HG03175 (cell line): ENCODE data around the gene PIAS1.
"Not testable (repeated sequence)": the region's sequence is repeated elsewhere in the genome, so short reads cannot be mapped to it uniquely, and the experiment has no call there.

ENCODE experiments used
- ATAC-seq: cut with Tn5 transposase; IDR thresholded peaks from one replicate; pipeline ENCODE4 v1.9.1; 2021; ENCODE audit warnings: mild to moderate bottlenecking, moderate library complexity; ENCODE audit not compliant: unreplicated experiment

Gene PIAS1

DNA sequence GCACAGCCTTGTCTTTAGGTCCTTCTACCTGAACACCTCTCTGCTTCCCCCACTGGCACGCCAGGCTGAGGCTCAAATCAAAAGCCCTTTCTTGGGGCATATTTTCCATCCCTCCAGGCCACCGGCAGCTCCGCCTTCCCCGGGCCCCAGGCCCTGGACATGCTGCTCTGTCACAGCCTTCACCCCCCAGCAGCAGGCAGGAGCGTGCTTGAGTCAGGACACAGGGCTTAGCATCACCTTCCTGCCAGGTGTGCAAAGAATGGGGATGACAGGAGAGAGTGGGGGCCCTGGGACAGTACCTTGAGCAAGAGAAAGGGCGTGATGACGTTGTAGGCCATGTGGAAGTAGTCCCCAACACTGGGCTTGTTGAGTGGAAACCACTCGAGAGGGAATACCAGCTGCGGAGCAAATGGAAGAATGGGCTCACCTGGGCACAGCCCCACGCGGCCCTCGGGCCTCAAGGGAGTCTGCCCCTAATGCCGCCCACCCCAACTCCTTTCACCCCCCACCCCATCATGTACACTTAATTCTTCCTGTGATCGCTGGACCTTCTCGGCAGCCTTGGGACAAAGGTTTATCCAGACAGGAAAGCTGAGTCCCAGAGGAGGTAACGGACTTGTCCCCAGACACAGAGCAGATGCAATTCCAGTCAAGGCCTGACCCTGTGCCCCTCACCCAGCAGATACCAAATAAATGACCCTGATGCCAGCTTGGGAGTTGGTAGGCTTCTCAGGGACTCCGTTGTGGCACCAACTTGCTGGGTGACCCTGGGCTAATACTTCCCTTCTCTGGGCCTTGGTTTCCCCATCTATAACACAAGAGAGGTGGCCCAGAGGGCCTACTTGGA lies 160.1 kb downstream of the PIAS1 start:
- ATAC-seq: no peak

DNA sequence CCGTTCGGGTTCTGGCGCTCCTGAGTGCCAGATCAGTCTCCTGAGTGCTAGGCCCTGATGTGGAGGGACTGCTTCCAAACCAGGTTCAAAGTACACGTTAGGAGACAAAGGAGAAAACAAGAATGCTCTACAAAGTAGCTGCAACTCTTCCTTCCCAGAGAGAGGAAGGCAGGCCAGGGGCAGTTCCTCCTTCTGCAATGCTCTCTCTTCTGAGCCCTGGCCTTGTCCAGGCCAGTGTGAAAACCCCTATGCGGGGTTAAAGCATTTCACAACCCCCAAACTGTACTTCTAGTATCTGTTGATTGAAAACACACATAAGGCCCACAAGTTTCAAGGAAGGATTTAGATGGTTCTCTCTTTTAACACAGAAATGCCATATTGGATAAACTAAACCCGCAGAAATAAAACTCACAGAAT lies 160.7 kb downstream of the PIAS1 start:
- ATAC-seq: no peak

GRCh38 chr15:68217341-68217740 lies 163.2 kb downstream of the PIAS1 start:
- no peak for ATAC-seq

- ATAC-seq: no peak
Measured at GRCh38 chr15:68218331-68218730, 164.2 kb downstream of the PIAS1 start.

DNA sequence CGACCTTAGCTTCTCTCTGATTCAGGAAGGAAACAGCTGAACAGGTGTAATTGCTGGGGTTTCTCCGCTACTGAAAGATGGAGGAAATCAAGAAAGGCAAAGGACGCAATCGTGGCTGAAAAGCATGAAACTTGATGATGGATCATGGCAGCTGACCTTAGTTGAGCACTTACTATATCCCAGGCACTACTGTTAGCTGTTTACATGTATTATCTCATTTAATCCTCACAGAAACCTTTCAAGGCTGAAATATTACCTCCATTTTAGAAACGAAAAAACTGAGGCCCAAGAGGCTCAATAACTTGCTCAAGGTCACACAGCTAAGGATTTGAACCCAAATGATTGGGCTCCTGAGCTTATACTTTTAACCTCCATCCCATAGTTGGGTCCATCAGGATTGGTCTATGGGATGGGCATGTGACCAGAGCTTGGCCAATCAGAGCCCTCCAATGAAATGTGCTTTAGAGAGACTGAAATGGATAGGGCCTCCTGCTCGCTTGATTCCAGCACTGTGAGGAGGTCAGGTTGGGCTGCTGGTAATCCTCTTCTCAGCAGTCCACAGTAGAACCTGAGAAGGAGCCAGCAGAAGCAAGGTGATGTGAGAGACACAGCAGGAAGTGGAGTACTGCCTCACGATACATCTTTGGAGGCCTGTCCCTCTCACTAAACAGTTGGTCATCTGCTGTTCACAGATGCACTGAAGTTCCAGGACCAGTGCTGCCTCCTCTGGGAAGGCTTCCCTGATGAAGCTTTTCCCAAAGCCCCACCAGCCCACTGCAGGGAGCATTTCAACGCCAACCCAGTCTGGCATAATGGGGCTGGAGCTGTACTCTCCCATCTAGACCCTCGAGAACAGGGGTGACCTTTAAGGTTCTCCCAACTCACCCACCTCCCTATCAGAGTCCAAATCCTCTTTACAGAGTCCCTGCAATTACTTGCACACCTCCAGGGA lies 165.0 kb downstream of the PIAS1 start:
- no peak for ATAC-seq

DNA sequence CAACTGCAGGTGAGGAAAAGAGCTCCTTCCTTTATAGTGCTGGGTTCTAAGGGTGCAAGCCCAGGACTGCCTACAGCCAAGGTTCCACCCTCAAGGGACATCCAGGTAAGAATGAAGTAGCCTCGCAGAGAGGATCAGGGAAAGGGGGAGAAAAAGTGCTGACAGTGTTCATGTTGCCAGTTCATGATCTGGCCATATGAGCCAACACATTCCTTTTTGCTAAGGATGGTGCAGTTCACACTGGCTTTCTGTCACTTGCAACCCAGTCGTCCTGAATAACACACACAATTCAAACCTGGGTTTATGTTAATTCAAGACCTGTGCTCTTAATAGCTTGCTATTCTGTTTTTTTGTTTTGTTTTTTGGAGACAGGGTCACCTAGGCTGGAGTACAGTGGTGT lies 166.4 kb downstream of the PIAS1 start:
- no peak for ATAC-seq

DNA sequence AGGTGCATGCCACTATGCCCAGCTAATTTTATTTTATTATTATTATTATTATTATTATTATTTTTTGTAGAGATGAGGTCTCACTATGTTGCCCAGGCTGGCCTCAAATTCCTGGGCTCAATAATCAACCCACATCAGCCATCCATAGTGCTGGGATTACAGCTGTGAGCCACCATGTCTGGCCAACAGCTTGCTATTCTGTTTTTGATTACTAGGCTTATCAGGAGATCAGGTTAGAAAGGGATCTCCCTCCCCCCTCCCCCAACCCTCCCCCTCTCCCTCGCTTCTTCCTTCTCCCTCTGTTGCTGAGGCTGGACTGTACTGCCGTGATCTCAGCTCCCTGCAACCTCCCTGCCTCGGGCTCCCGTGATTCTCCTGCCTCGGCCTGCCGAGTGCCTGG lies 166.9 kb downstream of the PIAS1 start:
- no peak for ATAC-seq

DNA sequence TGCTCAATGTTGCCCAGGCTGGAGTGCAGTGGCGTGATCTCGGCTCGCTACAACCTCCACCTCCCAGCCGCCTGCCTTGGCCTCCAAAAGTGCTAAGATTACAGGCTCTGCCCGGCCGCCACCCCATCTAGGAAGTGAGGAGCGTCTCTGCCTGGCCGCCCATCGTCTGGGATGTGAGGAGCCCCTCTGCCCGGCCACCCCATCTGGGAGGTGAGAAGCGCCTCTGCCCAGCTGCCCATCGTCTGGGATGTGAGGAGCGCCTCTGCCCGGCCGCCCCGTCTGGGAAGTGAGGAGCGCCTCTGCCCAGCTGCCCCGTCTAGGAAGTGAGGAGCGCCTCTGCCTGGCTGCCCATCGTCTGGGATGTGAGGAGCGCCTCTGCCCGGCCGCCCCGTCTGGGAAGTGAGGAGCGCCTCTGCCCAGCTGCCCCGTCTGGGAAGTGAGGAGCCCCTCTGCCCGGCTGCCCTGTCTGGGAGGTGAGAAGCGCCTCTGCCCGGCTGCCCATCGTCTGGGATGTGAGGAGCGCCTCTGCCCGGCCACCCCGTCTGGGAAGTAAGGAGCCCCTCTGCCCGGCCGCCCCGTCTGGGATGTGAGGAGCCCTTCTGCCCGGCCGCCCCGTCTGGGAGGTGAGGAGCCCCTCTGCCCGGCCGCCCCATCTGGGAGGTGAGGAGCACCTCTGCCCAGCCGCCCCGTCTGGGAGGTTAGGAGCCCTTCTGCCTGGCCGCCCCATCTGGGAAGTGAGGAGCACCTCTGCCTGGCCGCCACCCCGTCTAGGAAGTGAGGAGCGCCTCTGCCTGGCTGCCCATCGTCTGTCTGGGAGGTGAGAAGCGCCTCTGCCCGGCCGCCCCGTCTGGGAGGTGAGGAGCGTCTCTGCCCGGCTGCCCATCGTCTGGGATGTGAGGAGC lies 167.7 kb downstream of the PIAS1 start:
- not testable (repeated sequence) for ATAC-seq

GRCh38 chr15:68222432-68222743 lies 168.3 kb downstream of the PIAS1 start:
- not testable (repeated sequence) for ATAC-seq

DNA sequence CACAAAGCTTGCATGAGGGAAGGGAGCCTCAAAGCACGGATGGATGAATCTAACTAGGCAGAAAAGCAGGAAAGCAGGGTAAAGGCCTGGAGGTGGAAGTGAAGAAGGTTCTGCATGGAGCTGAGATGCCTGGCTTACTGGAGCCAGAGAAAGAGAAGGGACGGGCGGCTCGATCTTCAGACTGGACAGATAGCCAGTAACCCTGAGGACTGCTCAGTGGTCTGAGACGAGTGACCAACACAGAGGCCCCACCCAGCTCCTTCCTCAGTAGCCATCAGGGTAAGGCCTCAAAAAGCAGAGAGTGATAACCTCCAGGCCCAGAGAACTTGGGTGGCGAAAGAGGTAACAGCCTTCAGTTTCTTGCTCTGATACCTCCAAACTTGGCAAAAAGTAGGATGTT lies 169.1 kb downstream of the PIAS1 start:
- no peak for ATAC-seq

DNA sequence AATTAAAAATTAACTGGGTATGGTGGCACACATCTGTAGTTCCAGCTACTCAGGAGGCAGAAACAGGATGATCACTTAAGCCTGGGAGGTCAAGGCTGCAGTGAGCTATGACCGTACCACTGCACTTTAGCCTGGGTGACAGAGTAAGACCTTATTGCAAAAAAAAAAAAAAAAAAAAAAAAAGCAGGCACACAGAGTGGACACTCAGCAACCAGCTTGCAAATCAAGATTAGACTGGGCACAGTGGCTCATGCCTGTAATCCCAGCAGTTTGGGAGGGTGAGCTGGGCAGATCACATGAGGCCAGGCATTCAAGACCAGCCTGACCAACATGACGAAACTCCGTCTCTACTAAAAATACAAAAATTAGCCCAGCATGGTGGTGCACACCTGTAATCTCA lies 170.0 kb downstream of the PIAS1 start:
- ATAC-seq: no peak

- no peak for ATAC-seq
Measured at GRCh38 chr15:68224546-68225250, 170.6 kb downstream of the PIAS1 start.

DNA sequence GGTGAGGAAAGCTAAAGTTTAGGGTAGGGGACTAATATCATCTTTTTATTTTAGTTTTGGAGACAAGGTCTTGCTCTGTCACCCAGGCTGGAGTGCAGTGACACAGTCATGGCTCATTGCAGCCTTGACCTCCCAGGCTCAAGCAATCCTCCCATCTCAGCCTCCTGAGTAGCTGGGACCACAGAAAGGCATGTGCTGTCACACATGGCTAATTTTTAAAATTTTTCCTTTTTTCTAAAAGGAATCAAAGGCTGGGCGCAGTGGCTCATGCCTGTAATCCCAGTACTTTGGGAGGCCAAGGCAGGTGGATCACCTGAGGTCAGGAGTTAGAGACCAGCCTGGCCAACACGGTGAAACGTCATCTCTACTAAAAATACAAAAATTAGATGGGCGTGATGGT lies 171.3 kb downstream of the PIAS1 start:
- ATAC-seq: not testable (repeated sequence)

DNA sequence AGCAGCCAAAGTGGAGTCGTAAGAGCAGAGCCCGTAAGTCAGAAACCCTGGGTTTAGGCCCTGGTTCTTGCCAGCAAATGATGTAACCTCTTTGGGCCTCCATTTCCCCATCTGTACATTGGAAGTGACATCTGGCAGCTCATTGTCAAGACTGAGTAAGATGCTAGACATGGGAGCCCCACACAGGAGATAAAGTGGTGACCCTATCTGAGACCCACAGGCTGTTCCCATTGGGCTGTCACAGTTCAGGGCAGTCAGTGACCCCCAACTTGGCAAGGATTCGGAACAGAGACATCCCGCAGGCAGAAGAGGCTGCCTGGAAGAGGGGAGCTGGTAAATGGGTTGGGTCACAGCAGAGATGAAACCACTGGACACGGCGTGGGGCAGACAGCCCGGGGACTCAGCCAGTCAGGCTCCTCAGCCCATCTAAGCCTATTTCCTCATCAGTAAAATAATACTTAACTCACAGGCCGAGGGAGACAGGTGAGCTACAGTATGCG lies 173.6 kb downstream of the PIAS1 start:
- ATAC-seq: no peak

GRCh38 chr15:68228143-68228970 lies 174.2 kb downstream of the PIAS1 start:
- no peak for ATAC-seq

DNA sequence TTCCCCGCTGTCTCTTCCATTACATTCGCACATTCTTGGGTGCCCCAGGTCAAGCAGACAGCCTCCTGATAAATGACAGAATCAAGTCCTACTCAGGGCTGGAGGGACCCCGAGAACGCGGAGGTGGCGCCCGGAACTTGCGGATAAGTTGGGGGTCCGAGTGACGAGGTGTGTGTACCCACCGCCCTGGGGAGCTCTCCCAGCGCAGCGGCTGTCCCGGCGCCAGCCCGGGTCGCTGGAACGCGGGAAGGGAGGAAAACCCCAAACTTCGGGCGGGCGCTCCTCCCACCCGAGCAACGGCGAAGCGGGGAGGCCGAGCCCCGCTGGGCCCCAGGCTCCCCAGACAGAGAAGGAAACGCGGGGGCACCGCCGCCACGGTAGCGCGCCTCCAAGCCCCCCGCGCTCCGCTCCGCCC lies 174.9 kb downstream of the PIAS1 start:
- peak; percentile 1 for ATAC-seq

GRCh38 chr15:68229386-68230156 lies 175.5 kb downstream of the PIAS1 start, which contains the start of gene CLN6:
Gene CLN6 (minus strand): TSS chr15:68229728. CDS start chr15:68229584, 144 bp downstream.
- peak; percentile 74 for ATAC-seq
